GM23338 (cell line): ENCODE data around the gene TTC6. TPM values are rescaled to one million over a fixed set of nuclear protein-coding genes. Genes with fewer than 3 reads are reported as not detected.
A peak's percentile ranks its signal among the peaks of the same experiment; 100 is the strongest.

Experiments used
- ATAC-seq: fragments of 200-7000 bp; cut with Tn5 transposase; 3 replicates; pipeline ENCODE4 v1.9.1; 2020
- DNase-seq: peaks from one replicate; pipeline ENCODE4 v3.0.0-alpha.2; 2015; ENCODE audit warnings: low spot score
- H2AFZ ChIP-seq: fragments of 200-600 bp; sonication (generic); 2 replicates; pipeline ENCODE4 v1.8.0; 2016; ENCODE audit warnings: antibody characterized with exemption, mild to moderate bottlenecking, moderate library complexity
- H3F3A ChIP-seq: fragments of 200-600 bp; sonication (generic); replicated peaks from 2 replicates; pipeline ENCODE4 v1.8.0; 2017; ENCODE audit warnings: antibody characterized with exemption, mixed run types, low read depth
- H3K27ac ChIP-seq: fragments of 200-600 bp; sonication (generic); 2 replicates; pipeline ENCODE4 v1.6.1; 2016; ENCODE audit warnings: low read depth
- H3K27me3 ChIP-seq: fragments of 200-600 bp; sonication (generic); 2 replicates; pipeline ENCODE4 v1.8.0; 2016; ENCODE audit warnings: mild to moderate bottlenecking, mixed run types, moderate library complexity; ENCODE audit not compliant: insufficient read depth
- H3K36me3 ChIP-seq: fragments of 200-600 bp; sonication (generic); 2 replicates; pipeline ENCODE4 v1.8.0; 2016; ENCODE audit warnings: mild to moderate bottlenecking; ENCODE audit not compliant: insufficient read depth
- H3K4me1 ChIP-seq: fragments of 200-600 bp; sonication (generic); 2 replicates; pipeline ENCODE4 v1.8.0; 2016; ENCODE audit warnings: mild to moderate bottlenecking, moderate library complexity; ENCODE audit not compliant: insufficient read depth
- H3K4me2 ChIP-seq: fragments of 200-600 bp; sonication (generic); 2 replicates; pipeline ENCODE4 v1.7.1; 2017; ENCODE audit warnings: mixed run types
- H3K4me3 ChIP-seq: fragments of 200-600 bp; sonication (generic); 2 replicates; pipeline ENCODE4 v1.6.1; 2016; ENCODE audit warnings: mixed run types
- H3K79me2 ChIP-seq: fragments of 200-600 bp; sonication (generic); replicated peaks from 2 replicates; pipeline ENCODE4 v1.8.0; 2017; ENCODE audit warnings: mild to moderate bottlenecking; ENCODE audit not compliant: insufficient read depth
- H3K9me2 ChIP-seq: fragments of 200-600 bp; sonication (generic); 2 replicates; pipeline ENCODE4 v1.8.0; 2017; ENCODE audit not compliant: insufficient read depth
- H4K20me1 ChIP-seq: fragments of 200-600 bp; sonication (generic); replicated peaks from 2 replicates; pipeline ENCODE4 v1.8.0; 2017; ENCODE audit warnings: mild to moderate bottlenecking; ENCODE audit not compliant: insufficient read depth
- H3K27ac Mint-ChIP-seq: 2 replicates; pipeline ENCODE4 v1.8.0; 2020; ENCODE audit warnings: inconsistent platforms, mild to moderate bottlenecking, moderate library complexity, mixed read lengths
- H3K27me3 Mint-ChIP-seq: 3 replicates; pipeline ENCODE4 v1.8.0; 2022; ENCODE audit warnings: low read depth, mild to moderate bottlenecking, moderate library complexity, mixed read lengths, inconsistent platforms; ENCODE audit not compliant: insufficient read depth, poor library complexity
- H3K36me3 Mint-ChIP-seq: 3 replicates; pipeline ENCODE4 v1.8.0; 2021; ENCODE audit warnings: low read depth, mild to moderate bottlenecking, inconsistent platforms, moderate library complexity, mixed read lengths
- H3K4me1 Mint-ChIP-seq: 3 replicates; pipeline ENCODE4 v1.8.0; 2020; ENCODE audit warnings: mild to moderate bottlenecking, inconsistent platforms, mixed read lengths
- H3K4me3 Mint-ChIP-seq: 3 replicates; pipeline ENCODE4 v1.8.0; 2021; ENCODE audit warnings: moderate library complexity, mild to moderate bottlenecking, inconsistent platforms, mixed read lengths
- H3K9me3 Mint-ChIP-seq: 3 replicates; pipeline ENCODE4 v1.8.0; 2020; ENCODE audit warnings: moderate library complexity, mild to moderate bottlenecking, inconsistent platforms, mixed read lengths
- CTCF ChIP-seq, 2 experiments: fragments of 200-600 bp in 1 of 2; sonication (generic) in 1 of 2; conservative IDR thresholded peaks; 2 replicates each; pipeline versions ENCODE4 v1.5.1 to v1.6.1; 2016 to 2017; ENCODE audit warnings: antibody characterized with exemption in 2 of 2, low read depth in 2 of 2, mild to moderate bottlenecking in 2 of 2, moderate library complexity in 1 of 2
- EZH2 ChIP-seq: fragments of 200-600 bp; sonication (generic); IDR thresholded peaks from one replicate; pipeline ENCODE4 v1.8.0; 2017; ENCODE audit warnings: antibody characterized with exemption, mild to moderate bottlenecking, low read depth; ENCODE audit not compliant: unreplicated experiment
- EZH2phosphoT487 ChIP-seq: fragments of 200-600 bp; sonication (generic); IDR thresholded peaks from one replicate; pipeline ENCODE4 v1.8.1; 2018; ENCODE audit warnings: antibody characterized with exemption; ENCODE audit not compliant: unreplicated experiment
- NANOG ChIP-seq: IDR thresholded peaks from 2 replicates; pipeline ENCODE4 v1.6.1; 2016; ENCODE audit warnings: antibody characterized with exemption, borderline replicate concordance
- POLR2AphosphoS5 ChIP-seq: IDR thresholded peaks from 2 replicates; pipeline ENCODE4 v1.6.1; 2016; ENCODE audit warnings: antibody characterized with exemption, low read depth
- polyA plus RNA-seq: library from polyadenylated mRNA; unstranded; fragments of >200 nt; fragmentation: Nextera tagmentation; extraction: Ambion mirVana; gene quantifications from 2 replicates; pipeline ENCODE4 v1.2.1, GENCODE V29; 2016
- total RNA-seq: library from RNA; depleted of rRNA; stranded (reverse); fragments of >200 nt; shearing (Covaris generic); gene quantifications from 2 replicates; pipeline ENCODE4 v1.2.3, GENCODE V29; 2014

The TTC6 gene
- total and polyA plus RNA-seq, 2 experiments from 2014 or later = 0.31 TPM; not detected in 1

GRCh38 chr14:37584211-37585100 lies 11.0 kb upstream of the TTC6 start:
- Histone ChIP-seq H2AFZ (no peak overlapping the region), H3K79me2 (no peaks in the 10 kb centered on the region), H3K27ac (no peak overlapping the region), H3K4me1 (peaks cover 57% of the 10 kb centered on the region), H4K20me1 (peaks cover 12% of the 10 kb centered on the region), H3K9me2 (no peaks in the 10 kb centered on the region), H3K4me2 (peak overlapping the region; percentile 93), H3K4me3 (peak overlapping the region; percentile 52), H3F3A (peaks cover 6% of the 10 kb centered on the region), H3K27me3 (peaks cover 100% of the 10 kb centered on the region), H3K36me3 (no peaks in the 10 kb centered on the region)
- H3K27ac Mint-ChIP-seq = no peak overlapping the region
- peak; percentile 75 for TF ChIP-seq EZH2
- TF ChIP-seq POLR2AphosphoS5 = no peak
- H3K4me3 Mint-ChIP-seq = peak overlapping the region; percentile 62
- DNase-seq = peak; percentile 57
- peak; percentile 37 for ATAC-seq
- peaks cover 42% of the 10 kb centered on the region for H3K4me1 Mint-ChIP-seq
- H3K27me3 Mint-ChIP-seq = peaks cover 89% of the 10 kb centered on the region
- no peaks in the 10 kb centered on the region for H3K9me3 Mint-ChIP-seq
- H3K36me3 Mint-ChIP-seq = no peaks in the 10 kb centered on the region

- H3K4me3 Mint-ChIP-seq = peak overlapping the region; percentile 62
- peak; percentile 51 for DNase-seq
Observed at GRCh38 chr14:37585101-37585511, 10.3 kb upstream of the TTC6 start.

More at GRCh38 chr14:37585101-37585511, 10.3 kb upstream of the TTC6 start:
- Histone ChIP-seq H3K4me2 (peak overlapping the region; percentile 93), H3K4me1 (peaks cover 62% of the 10 kb centered on the region), H3K27me3 (peaks cover 100% of the 10 kb centered on the region), H4K20me1 (peaks cover 18% of the 10 kb centered on the region), H2AFZ (no peak overlapping the region), H3K27ac (no peak overlapping the region), H3F3A (peaks cover 6% of the 10 kb centered on the region), H3K79me2 (no peaks in the 10 kb centered on the region), H3K36me3 (no peaks in the 10 kb centered on the region), H3K4me3 (peak overlapping the region; percentile 52), H3K9me2 (no peaks in the 10 kb centered on the region)
- TF ChIP-seq EZH2phosphoT487 (peak; percentile 75), EZH2 (peak; percentile 94), NANOG (no peak), CTCF (conservative IDR thresholded peaks at IDR 0.05; ENCODE audit: low read depth in 2 of 2) (no peak)
- H3K27ac Mint-ChIP-seq = no peak overlapping the region
- peaks cover 92% of the 10 kb centered on the region for H3K27me3 Mint-ChIP-seq
- H3K4me1 Mint-ChIP-seq = peaks cover 43% of the 10 kb centered on the region
- H3K36me3 Mint-ChIP-seq = no peaks in the 10 kb centered on the region
- no peaks in the 10 kb centered on the region for H3K9me3 Mint-ChIP-seq
- ATAC-seq = peak; percentile 4; the same call in 2 of the 3 replicates
